ENCODE results near the gene PRSS8.

PRSS8 gene

GRCh38 chr16:31128711-31129567 is 6.6 kb downstream of the PRSS8 start:
- Histone ChIP-seq H3K9ac (ENCODE audit: low read length in 2 of 2) (peak overlapping the region in 1 of 2 donors; percentile 13), H3K27ac (ENCODE audit: low read length) (no peak overlapping the region), H3K4me3 (ENCODE audit: low read length in 2 of 2) (no peak overlapping the region), H3K27me3 (ENCODE audit: control insufficient read depth in 1 of 2, insufficient read depth in 2 of 2, low read length in 2 of 2) (no peaks in the 10 kb centered on the region), H3K9me3 (ENCODE audit: control insufficient read depth in 2 of 2, low read length in 2 of 2) (no peaks in the 10 kb centered on the region), H3K4me1 (ENCODE audit: control insufficient read depth, insufficient read depth, low read length) (peaks cover 6% of the 10 kb centered on the region), H3K36me3 (ENCODE audit: control insufficient read depth in 2 of 2, insufficient read depth in 2 of 2, low read length in 2 of 2) (peaks cover 43 to 49% of the 10 kb centered on the region in 2 donors)

- Histone ChIP-seq H3K27me3 (ENCODE audit: control insufficient read depth in 1 of 2, insufficient read depth in 2 of 2, low read length in 2 of 2) (no peaks in the 10 kb centered on the region), H3K27ac (ENCODE audit: low read length) (no peak overlapping the region), H3K36me3 (ENCODE audit: control insufficient read depth in 2 of 2, insufficient read depth in 2 of 2, low read length in 2 of 2) (peaks cover 46 to 51% of the 10 kb centered on the region in 2 donors), H3K4me1 (ENCODE audit: control insufficient read depth, insufficient read depth, low read length) (peaks cover 6% of the 10 kb centered on the region), H3K9ac (ENCODE audit: low read length in 2 of 2) (no peak overlapping the region), H3K9me3 (ENCODE audit: control insufficient read depth in 2 of 2, low read length in 2 of 2) (no peaks in the 10 kb centered on the region), H3K4me3 (ENCODE audit: low read length in 2 of 2) (no peak overlapping the region)
These were observed 8.3 kb downstream of the PRSS8 start for GRCh38 chr16:31127182-31127581.

GRCh38 chr16:31125844-31126243 is 9.7 kb downstream of the PRSS8 start:
- Histone ChIP-seq H3K9ac (ENCODE audit: low read length in 2 of 2) (no peak overlapping the region), H3K27ac (ENCODE audit: low read length) (no peak overlapping the region), H3K36me3 (ENCODE audit: control insufficient read depth in 2 of 2, insufficient read depth in 2 of 2, low read length in 2 of 2) (peaks cover 47 to 51% of the 10 kb centered on the region in 2 donors), H3K9me3 (ENCODE audit: control insufficient read depth in 2 of 2, low read length in 2 of 2) (no peaks in the 10 kb centered on the region), H3K27me3 (ENCODE audit: control insufficient read depth in 1 of 2, insufficient read depth in 2 of 2, low read length in 2 of 2) (no peaks in the 10 kb centered on the region), H3K4me3 (ENCODE audit: low read length in 2 of 2) (no peak overlapping the region), H3K4me1 (ENCODE audit: control insufficient read depth, insufficient read depth, low read length) (peaks cover 6% of the 10 kb centered on the region)

- Histone ChIP-seq H3K9me3 (ENCODE audit: control insufficient read depth in 2 of 2, low read length in 2 of 2) (no peaks in the 10 kb centered on the region), H3K27me3 (ENCODE audit: control insufficient read depth in 1 of 2, insufficient read depth in 2 of 2, low read length in 2 of 2) (no peaks in the 10 kb centered on the region), H3K4me3 (ENCODE audit: low read length in 2 of 2) (no peak overlapping the region), H3K4me1 (ENCODE audit: control insufficient read depth, insufficient read depth, low read length) (peaks cover 14% of the 10 kb centered on the region), H3K9ac (ENCODE audit: low read length in 2 of 2) (no peak overlapping the region), H3K27ac (ENCODE audit: low read length) (peak overlapping the region; percentile 41), H3K36me3 (ENCODE audit: control insufficient read depth in 2 of 2, insufficient read depth in 2 of 2, low read length in 2 of 2) (peaks cover 28 to 31% of the 10 kb centered on the region in 2 donors)
These were observed 15.4 kb downstream of the PRSS8 start for GRCh38 chr16:31120129-31120528.

- peak overlapping the region; percentile 92 to 98 for H3K9ac ChIP-seq (ENCODE audit: low read length in 2 of 2)
- peak overlapping the region; percentile 78 to 84 for H3K4me3 ChIP-seq (ENCODE audit: low read length in 2 of 2)
- H3K27ac ChIP-seq (ENCODE audit: low read length): peak overlapping the region; percentile 98
- H3K9me3 ChIP-seq (ENCODE audit: control insufficient read depth in 2 of 2, low read length in 2 of 2): no peaks in the 10 kb centered on the region
- peaks cover 14% of the 10 kb centered on the region for H3K4me1 ChIP-seq (ENCODE audit: control insufficient read depth, insufficient read depth, low read length)
- peaks cover 24 to 27% of the 10 kb centered on the region in 2 donors for H3K36me3 ChIP-seq (ENCODE audit: control insufficient read depth in 2 of 2, insufficient read depth in 2 of 2, low read length in 2 of 2)
- H3K27me3 ChIP-seq (ENCODE audit: control insufficient read depth in 1 of 2, insufficient read depth in 2 of 2, low read length in 2 of 2): no peaks in the 10 kb centered on the region
These were observed 17.0 kb downstream of the PRSS8 start for GRCh38 chr16:31118223-31119155.

- H3K27ac ChIP-seq (ENCODE audit: low read length): peak within 1 kb of the TSS; percentile 98
- no peaks in the 10 kb centered on the region for H3K27me3 ChIP-seq (ENCODE audit: control insufficient read depth in 1 of 2, insufficient read depth in 2 of 2, low read length in 2 of 2)
- H3K4me1 ChIP-seq (ENCODE audit: control insufficient read depth, insufficient read depth, low read length): peaks cover 14% of the 10 kb centered on the region
- H3K4me3 ChIP-seq (ENCODE audit: low read length in 2 of 2): peak within 1 kb of the TSS; percentile 78 to 84
- H3K9me3 ChIP-seq (ENCODE audit: control insufficient read depth in 2 of 2, low read length in 2 of 2): no peaks in the 10 kb centered on the region
- H3K36me3 ChIP-seq (ENCODE audit: control insufficient read depth in 2 of 2, insufficient read depth in 2 of 2, low read length in 2 of 2): peaks cover 24 to 29% of the 10 kb centered on the region in 2 donors
- H3K9ac ChIP-seq (ENCODE audit: low read length in 2 of 2): peak within 1 kb of the TSS; percentile 92 to 98
These were observed 17.9 kb downstream of the PRSS8 start, which contains the start of gene KAT8 for GRCh38 chr16:31117384-31118222. Gene KAT8, plus strand, starts transcription at chr16:31117664. Its CDS starts 18 bp downstream, at chr16:31117682.

- Histone ChIP-seq H3K27me3 (ENCODE audit: control insufficient read depth in 1 of 2, insufficient read depth in 2 of 2, low read length in 2 of 2) (no peaks in the 10 kb centered on the region), H3K4me3 (ENCODE audit: low read length in 2 of 2) (no peak overlapping the region), H3K27ac (ENCODE audit: low read length) (no peak overlapping the region), H3K9me3 (ENCODE audit: control insufficient read depth in 2 of 2, low read length in 2 of 2) (no peaks in the 10 kb centered on the region), H3K36me3 (ENCODE audit: control insufficient read depth in 2 of 2, insufficient read depth in 2 of 2, low read length in 2 of 2) (peaks cover 21 to 26% of the 10 kb centered on the region in 2 donors), H3K4me1 (ENCODE audit: control insufficient read depth, insufficient read depth, low read length) (peaks cover 20% of the 10 kb centered on the region), H3K9ac (ENCODE audit: low read length in 2 of 2) (no peak overlapping the region)
These were observed 21.1 kb downstream of the PRSS8 start for GRCh38 chr16:31114468-31114867.

DNA sequence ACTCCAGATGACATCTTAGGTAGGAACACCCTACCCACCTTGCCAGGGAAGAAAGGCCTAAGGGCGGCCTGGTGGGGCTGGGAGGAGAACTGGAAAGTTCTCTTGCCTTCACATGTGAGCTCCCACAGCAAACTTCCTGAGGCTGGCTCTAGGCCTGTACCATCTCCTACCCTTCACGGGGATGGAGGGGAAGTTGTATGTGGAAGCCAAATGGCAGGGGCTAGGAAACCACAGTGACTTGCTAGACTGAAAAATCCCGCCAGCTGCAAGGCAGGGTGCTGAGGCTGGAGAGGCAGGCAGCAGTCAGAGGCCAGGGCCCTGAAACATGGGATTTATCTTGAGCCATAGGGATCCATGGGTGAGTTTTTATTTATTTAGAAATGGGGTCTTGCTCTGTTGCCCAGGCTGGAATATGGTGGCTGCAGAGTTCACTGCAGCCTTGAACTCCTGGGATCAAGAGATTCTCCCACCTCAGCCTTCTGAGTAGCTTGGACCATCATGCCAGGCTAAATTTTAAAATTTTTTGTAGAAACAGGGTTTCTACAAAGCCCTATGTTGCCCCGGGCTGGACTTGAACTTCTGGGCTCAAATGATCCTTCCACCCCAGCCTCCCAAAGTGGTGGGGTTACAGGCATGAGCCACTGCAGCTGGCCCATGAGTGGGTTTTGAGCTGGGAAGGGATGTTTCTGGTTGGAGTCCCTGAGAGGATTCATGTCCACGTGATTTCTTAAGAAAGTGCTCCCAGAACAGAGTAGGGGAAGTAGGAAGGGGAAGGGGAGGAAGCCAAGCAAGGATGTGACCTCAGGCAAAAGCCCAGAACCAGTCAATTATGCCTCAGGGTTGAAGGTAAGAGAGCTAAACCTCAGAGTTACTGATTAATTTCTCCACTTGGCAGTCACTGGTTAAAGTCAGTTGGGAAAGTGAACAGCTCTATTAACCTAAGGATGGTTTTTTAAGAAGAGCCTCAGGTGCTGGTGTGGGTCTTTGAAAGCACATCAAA is 22.1 kb downstream of the PRSS8 start:
- peaks cover 23% of the 10 kb centered on the region for H3K4me1 ChIP-seq (ENCODE audit: control insufficient read depth, insufficient read depth, low read length)
- H3K4me3 ChIP-seq (ENCODE audit: low read length in 2 of 2): peak overlapping the region in 1 of 2 donors; percentile 3
- H3K9me3 ChIP-seq (ENCODE audit: control insufficient read depth in 2 of 2, low read length in 2 of 2): no peaks in the 10 kb centered on the region
- H3K27me3 ChIP-seq (ENCODE audit: control insufficient read depth in 1 of 2, insufficient read depth in 2 of 2, low read length in 2 of 2): no peaks in the 10 kb centered on the region
- peaks cover 18 to 26% of the 10 kb centered on the region in 2 donors for H3K36me3 ChIP-seq (ENCODE audit: control insufficient read depth in 2 of 2, insufficient read depth in 2 of 2, low read length in 2 of 2)
- H3K9ac ChIP-seq (ENCODE audit: low read length in 2 of 2): no peak overlapping the region
- H3K27ac ChIP-seq (ENCODE audit: low read length): no peak overlapping the region

- no peak overlapping the region for H3K27ac ChIP-seq (ENCODE audit: low read length)
- peaks cover 23% of the 10 kb centered on the region for H3K4me1 ChIP-seq (ENCODE audit: control insufficient read depth, insufficient read depth, low read length)
- peaks cover 18 to 26% of the 10 kb centered on the region in 2 donors for H3K36me3 ChIP-seq (ENCODE audit: control insufficient read depth in 2 of 2, insufficient read depth in 2 of 2, low read length in 2 of 2)
- no peak overlapping the region for H3K4me3 ChIP-seq (ENCODE audit: low read length in 2 of 2)
- H3K27me3 ChIP-seq (ENCODE audit: control insufficient read depth in 1 of 2, insufficient read depth in 2 of 2, low read length in 2 of 2): no peaks in the 10 kb centered on the region
- no peaks in the 10 kb centered on the region for H3K9me3 ChIP-seq (ENCODE audit: control insufficient read depth in 2 of 2, low read length in 2 of 2)
- no peak overlapping the region for H3K9ac ChIP-seq (ENCODE audit: low read length in 2 of 2)
These were observed 22.8 kb downstream of the PRSS8 start for GRCh38 chr16:31112711-31113110.
